GM12878 (cell line): ENCODE results near the gene MSH2. TPM values are rescaled to one million over a fixed set of nuclear protein-coding genes. Genes with fewer than 3 reads are reported as not detected.

Experiments
- ATAC-seq: fragments of 200-7000 bp; cut with Tn5 transposase; 3 replicates; pipeline ENCODE4 v1.9.1; 2020; ENCODE audit warnings: mild to moderate bottlenecking, moderate library complexity
- BruUV-seq: library from RNA; stranded (reverse); fragments of 400-500 nt; replicated peaks from 2 replicates; lab custom pipeline; 2021; lab: Mats Ljungman, UMichigan
- CTCF ChIA-PET: fragments of 300-600 bp; sonication (Branson Sonifier 250); formaldehyde crosslinking; extraction: SDS; loops from one replicate; lab custom pipeline; 2021; ENCODE audit warnings: inconsistent platforms; lab: Yijun Ruan, JAX
- POLR2A ChIA-PET: fragments of 350-600 bp; formaldehyde crosslinking; extraction: SDS; loops from one replicate; lab custom pipeline; 2021; ENCODE audit warnings: inconsistent platforms; lab: Charles Lee
- RAD21 ChIA-PET: fragments of 300-600 bp; sonication (Branson Sonifier 250); formaldehyde crosslinking; loops from one replicate; lab custom pipeline; 2023; ENCODE audit warnings: antibody characterized with exemption; ENCODE audit not compliant: unreplicated experiment; lab: Charles Lee
- SMC1A ChIA-PET: fragments of 300-600 bp; sonication (Branson Sonifier 250); formaldehyde crosslinking; loops from one replicate; lab custom pipeline; 2023; ENCODE audit not compliant: unreplicated experiment, uncharacterized antibody; lab: Charles Lee
- DNase-seq: peaks from one replicate; pipeline ENCODE4 v3.0.0-alpha.2; 2011; ENCODE audit warnings: low read depth, low spot score
- FAIRE-seq: peaks from 3 replicates; lab custom pipeline; 2011; peaks lifted over from hg19 to GRCh38; lab: Jason Lieb, UNC
- H2AFZ ChIP-seq: 2 replicates; pipeline ENCODE4 v1.6.0; 2011; ENCODE audit warnings: low read depth, low read length, control low read depth; ENCODE audit not compliant: control insufficient read depth
- H3K27ac ChIP-seq: 2 replicates; pipeline ENCODE4 v1.5.1; 2011; ENCODE audit warnings: control low read depth; ENCODE audit not compliant: control insufficient read depth, insufficient read depth
- H3K27me3 ChIP-seq, 2 experiments: replicated peaks in 1 of 2; 2 replicates each; pipeline versions ENCODE4 v1.6.0 to v1.6.1; 2011; ENCODE audit warnings: low read length in 1 of 2; ENCODE audit not compliant: control insufficient read depth in 2 of 2, insufficient read depth in 2 of 2
- H3K36me3 ChIP-seq, 2 experiments: 2 replicates each; pipeline ENCODE4 v1.5.1; 2011; ENCODE audit warnings: low read length in 1 of 2; ENCODE audit not compliant: control insufficient read depth in 2 of 2, insufficient read depth in 2 of 2
- H3K4me1 ChIP-seq: 2 replicates; pipeline ENCODE4 v1.6.1; 2011; ENCODE audit warnings: mild to moderate bottlenecking, low read length, moderate library complexity, mixed read lengths; ENCODE audit not compliant: control insufficient read depth, insufficient read depth
- H3K4me2 ChIP-seq: 2 replicates; pipeline ENCODE4 v1.6.0; 2011; ENCODE audit warnings: control low read depth; ENCODE audit not compliant: control insufficient read depth, insufficient read depth
- H3K4me3 ChIP-seq: fragments of 200-600 bp; sonication (generic); 2 replicates; pipeline ENCODE4 v1.5.1; 2016
- H3K79me2 ChIP-seq: 2 replicates; pipeline ENCODE4 v1.6.0; 2011; ENCODE audit warnings: low read length; ENCODE audit not compliant: control insufficient read depth, insufficient read depth
- H3K9ac ChIP-seq: 2 replicates; pipeline ENCODE4 v1.8.0; 2011; ENCODE audit warnings: low read length, control low read depth, mixed read lengths; ENCODE audit not compliant: control insufficient read depth, insufficient read depth
- H3K9me3 ChIP-seq: replicated peaks from 3 replicates; pipeline ENCODE4 v1.5.1; 2011; ENCODE audit warnings: mild to moderate bottlenecking, low read length; ENCODE audit not compliant: control insufficient read depth, insufficient read depth
- H4K20me1 ChIP-seq: 2 replicates; pipeline ENCODE4 v1.6.0; 2011; ENCODE audit not compliant: control insufficient read depth, insufficient read depth
- BCL11A ChIP-seq: IDR thresholded peaks from 2 replicates; pipeline ENCODE4 v1.6.1; 2011; ENCODE audit warnings: low read depth, low read length
- MTA2 ChIP-seq: fragments of 450-650 bp; IDR thresholded peaks from 2 replicates; pipeline ENCODE4 v1.6.1; 2016; ENCODE audit warnings: low read depth, mild to moderate bottlenecking, moderate library complexity
- POLR2AphosphoS2 ChIP-seq: IDR thresholded peaks from 2 replicates; pipeline ENCODE4 v1.6.1; 2011; ENCODE audit warnings: low read depth, mild to moderate bottlenecking, low read length, improper control_type of control experiment, moderate library complexity
- POLR2AphosphoS5 ChIP-seq: IDR thresholded peaks from 2 replicates; pipeline ENCODE4 v1.6.1; 2011; ENCODE audit warnings: mild to moderate bottlenecking, low read length, inconsistent platforms
- POU2F2 ChIP-seq: IDR thresholded peaks from 3 replicates; pipeline ENCODE4 v1.6.1; 2011; ENCODE audit warnings: low read depth, mild to moderate bottlenecking, low read length, borderline replicate concordance
- SMAD1 ChIP-seq: fragments of 450-650 bp; IDR thresholded peaks from 2 replicates; pipeline ENCODE4 v1.6.1; 2018; ENCODE audit warnings: mild to moderate bottlenecking, low read depth; ENCODE audit not compliant: partially characterized antibody
- YY1 ChIP-seq: IDR thresholded peaks from 2 replicates; pipeline ENCODE4 v1.6.1; 2011; ENCODE audit warnings: low read depth, mild to moderate bottlenecking, low read length
- ZNF217 ChIP-seq: fragments of 450-650 bp; IDR thresholded peaks from 2 replicates; pipeline ENCODE4 v1.6.1; 2017; ENCODE audit warnings: antibody characterized with exemption, mild to moderate bottlenecking
- ZZZ3 ChIP-seq: IDR thresholded peaks from 2 replicates; pipeline ENCODE4 v1.6.1; 2011; ENCODE audit warnings: low read depth; ENCODE audit not compliant: control insufficient read depth, insufficient read length
- WGBS: methylation state at CpG from one replicate; pipeline ENCODE4 v1.1.6; 2016; ENCODE audit warnings: low lambda C conversion rate; ENCODE audit not compliant: insufficient replicate concordance, insufficient coverage; ENCODE audit errors: missing lambda C conversion rate; 5-methylcytosine and 5-hydroxymethylcytosine counted together
- in situ Hi-C: fragments of 300-500 bp; cut with MboI; formaldehyde crosslinking; loops from 9 replicates; pipeline ENCODE4 v1.14.3; 2018; ENCODE audit warnings: mixed read lengths
- intact Hi-C: fragments of 100-400 bp; cut with micrococcal nuclease; formaldehyde crosslinking; loops from one replicate; pipeline ENCODE4 v1.14.2; 2022; ENCODE audit not compliant: unreplicated experiment
- polyA plus RNA-seq, 11 experiments: library from polyadenylated mRNA; depleted of rRNA in 4 of 11; unstranded in 6 of 11; stranded (reverse) in 5 of 11; fragments of >200 nt; fragmentation: Nextera tagmentation in 4 of 11; fragmentation: Illumina TruSeq in 1 of 11; extraction: Ambion mirVana in 4 of 11; extraction: Trizol in 1 of 11; gene quantifications; 1 replicate in 1 of 11; 2 replicates in 10 of 11; pipeline versions ENCODE4 v1.2.1 to v1.2.3, GENCODE V29; 2011 to 2016; ENCODE audit warnings: inconsistent platforms in 2 of 11, missing spikeins in 2 of 11, low read depth in 1 of 11
- total RNA-seq, 4 experiments: library from RNA; depleted of rRNA in 3 of 4; stranded (reverse); fragments of >200 nt in 3 of 4; fragmentation: Illumina TruSeq in 1 of 4; extraction: Trizol in 1 of 4; gene quantifications; 2 replicates each; pipeline versions ENCODE4 v1.2.1 to v1.2.3, GENCODE V29; 2013 to 2021

The MSH2 gene
- total and polyA plus RNA-seq, 10 of the 15 experiments (the other 5 are each of a cell fraction or from before 2014, with no cell fraction given), result 24.3 to 94.4 (median 55.5) TPM

- TF ChIP-seq POLR2AphosphoS5, result no peak
- TF ChIP-seq POU2F2, result no peak
- no peak for TF ChIP-seq ZZZ3
Observed at GRCh38 chr2:47455411-47455810, 52.5 kb downstream of the MSH2 start (continued).

- Histone ChIP-seq H3K4me2 (no peak overlapping the region), H3K27ac (no peak overlapping the region), H3K79me2 (no peaks in the 10 kb centered on the region), H3K36me3 (peaks cover 0 to 7% of the 10 kb centered on the region in 2 experiments; a peak in 2 of 4 replicates), H3K9ac (no peak overlapping the region), H3K4me3 (no peak overlapping the region), H3K27me3 (no peaks in the 10 kb centered on the region), H2AFZ (no peak overlapping the region), H4K20me1 (no peaks in the 10 kb centered on the region), H3K4me1 (no peaks in the 10 kb centered on the region; the same call in 1 of the 2 replicates), H3K9me3 (no peaks in the 10 kb centered on the region)
- no peak for TF ChIP-seq YY1
- TF ChIP-seq MTA2, result no peak
- TF ChIP-seq SMAD1, result no peak
- WGBS, result 99% methylated on average over 3 of the region's 3 CpGs
- no TSS peak for BruUV-seq
- intact Hi-C loops (no loop called here), in situ Hi-C loops (no loop called here)
- POLR2A ChIA-PET, result no interaction called here
- FAIRE-seq, result no peak
- RAD21 ChIA-PET, result no interaction called here
- no peak for ATAC-seq
- no peak for DNase-seq
- CTCF ChIA-PET, result no interaction called here
- SMC1A ChIA-PET, result no interaction called here
Observed at GRCh38 chr2:47456851-47457250, 53.9 kb downstream of the MSH2 start.

- 97% methylated on average over 5 of the region's 5 CpGs for WGBS
- POLR2A ChIA-PET, result no interaction called here
- FAIRE-seq (no peak), DNase-seq (no peak), ATAC-seq (no peak)
- H3K27me3 ChIP-seq, result no peaks in the 10 kb centered on the region
- H3K36me3 ChIP-seq, result peaks cover 0 to 11% of the 10 kb centered on the region in 2 experiments; a peak in 2 of 4 replicates
- TF ChIP-seq BCL11A (no peak), POLR2AphosphoS2 (no peak), ZNF217 (no peak)
- no peaks in the 10 kb centered on the region for H3K9me3 ChIP-seq
- CTCF ChIA-PET, result interaction anchor here (1.2 kb wide), 1 partner anchor 310 kb away, joined by 3 read pairs; no protein-coding TSS in a partner anchor
- no peaks in the 10 kb centered on the region for H4K20me1 ChIP-seq
- in situ Hi-C loops, result no loop called here
- SMC1A ChIA-PET, result interaction anchor here (1.7 kb wide), 1 partner anchor 14 kb away, joined by 4 read pairs; no protein-coding TSS in a partner anchor
- BruUV-seq, result no TSS peak
- H3K4me3 ChIP-seq, result no peak overlapping the region
- no peak overlapping the region for H3K9ac ChIP-seq
- no peaks in the 10 kb centered on the region for H3K79me2 ChIP-seq
- no peaks in the 10 kb centered on the region; the same call in 1 of the 2 replicates for H3K4me1 ChIP-seq
- H3K4me2 ChIP-seq, result no peak overlapping the region
- intact Hi-C loops, result no loop called here
- H2AFZ ChIP-seq, result no peak overlapping the region
- no peak overlapping the region for H3K27ac ChIP-seq
- RAD21 ChIA-PET, result interaction anchor here (1.4 kb wide), 1 partner anchor 310 kb away, joined by 3 read pairs; no protein-coding TSS in a partner anchor
Observed at GRCh38 chr2:47457268-47457667, 54.3 kb downstream of the MSH2 start.
